HUES64 (cell line): Measurements from ENCODE around the gene TBC1D8. TPM values are rescaled to one million over a fixed set of nuclear protein-coding genes. Genes with fewer than 3 reads are reported as not detected.

Experiments used
- H3K27ac ChIP-seq: 2 replicates; pipeline ENCODE4 v1.7.0; 2013; ENCODE audit warnings: low read depth, low read length, inconsistent platforms
- H3K27me3 ChIP-seq: 2 replicates; pipeline ENCODE4 v1.6.1; 2013; ENCODE audit warnings: mild to moderate bottlenecking, low read length; ENCODE audit not compliant: insufficient read depth
- H3K36me3 ChIP-seq: 2 replicates; pipeline ENCODE4 v1.6.1; 2013; ENCODE audit warnings: mild to moderate bottlenecking, low read length; ENCODE audit not compliant: insufficient read depth
- H3K4me1 ChIP-seq: 2 replicates; pipeline ENCODE4 v1.6.1; 2013; ENCODE audit warnings: mild to moderate bottlenecking, low read length, moderate library complexity; ENCODE audit not compliant: insufficient read depth
- H3K4me3 ChIP-seq: 2 replicates; pipeline ENCODE4 v1.5.1; 2013; ENCODE audit warnings: mild to moderate bottlenecking, low read length, moderate library complexity
- H3K9ac ChIP-seq: 2 replicates; pipeline ENCODE4 v1.6.1; 2013; ENCODE audit warnings: mild to moderate bottlenecking, low read depth, low read length
- H3K9me3 ChIP-seq: 2 replicates; pipeline ENCODE4 v1.6.1; 2013; ENCODE audit warnings: low read depth, low read length; ENCODE audit not compliant: insufficient read depth
- WGBS: fragments of 150-250, 120-280 bp; methylation state at CpG from one replicate; pipeline ENCODE4 v1.1.7; 2013; ENCODE audit warnings: missing lambda C conversion rate; 5-methylcytosine and 5-hydroxymethylcytosine counted together
- polyA plus RNA-seq, 2 experiments: library from polyadenylated mRNA; stranded (reverse); fragments of 50-300 nt; gene quantifications; one replicate each; pipeline ENCODE4 v1.2.3, GENCODE V29; 2013

TBC1D8 gene
- 9.0 TPM for polyA plus RNA-seq (2013, experiment 1 of 2)
- polyA plus RNA-seq (2013, experiment 2 of 2): 8.5 TPM

- peaks cover 42% of the 10 kb centered on the region for H3K27me3 ChIP-seq
- peak within 1 kb of the TSS; percentile 58 for H3K9ac ChIP-seq
- H3K9me3 ChIP-seq: no peaks in the 10 kb centered on the region
- H3K4me1 ChIP-seq: peaks cover 45% of the 10 kb centered on the region
- WGBS: under 1% methylated on average over 81 of the region's 81 CpGs
- no peaks in the 10 kb centered on the region for H3K36me3 ChIP-seq
- peak within 1 kb of the TSS; percentile 80 for H3K4me3 ChIP-seq
- peak within 1 kb of the TSS; percentile 61; the same call in 1 of the 2 replicates for H3K27ac ChIP-seq
These were observed at the start of gene TBC1D8 for GRCh38 chr2:101151146-101151858. Gene TBC1D8, minus strand, starts transcription at chr2:101151382. Its CDS starts 129 bp downstream, at chr2:101151253.

- Histone ChIP-seq H3K4me1 (no peaks in the 10 kb centered on the region), H3K27me3 (no peaks in the 10 kb centered on the region), H3K4me3 (no peak overlapping the region), H3K9me3 (no peaks in the 10 kb centered on the region), H3K27ac (no peak overlapping the region), H3K36me3 (no peaks in the 10 kb centered on the region), H3K9ac (no peak overlapping the region)
- 92% methylated on average over 2 of the region's 2 CpGs for WGBS
These were observed 49.5 kb upstream of the TBC1D8 start for GRCh38 chr2:101200676-101201075.

DNA sequence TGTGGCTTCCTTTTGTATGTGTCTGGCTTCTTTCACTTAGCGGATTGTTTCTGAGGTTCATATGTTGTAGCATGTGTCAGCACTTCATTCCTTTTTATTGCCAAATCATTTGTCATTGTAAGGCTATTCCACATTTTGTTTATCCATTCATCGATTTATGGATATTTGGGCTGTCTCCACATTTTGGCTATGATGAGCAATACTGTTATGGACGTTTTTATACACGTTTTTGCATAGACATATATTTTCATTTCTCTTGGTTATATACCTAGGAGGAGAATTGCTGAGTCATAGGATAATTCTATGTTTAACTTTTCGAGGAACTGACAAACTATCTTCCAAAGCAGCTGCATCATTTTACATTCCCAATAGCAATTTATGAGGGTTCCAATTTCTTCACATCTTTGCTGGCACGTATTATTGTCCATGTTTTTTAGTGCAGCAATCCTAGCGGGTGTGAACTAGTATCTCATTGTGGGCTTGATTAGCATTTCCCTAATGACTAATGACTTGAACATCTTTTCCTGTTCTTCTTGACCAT, 48.1 kb upstream of the TBC1D8 start:
- Histone ChIP-seq H3K27ac (no peak overlapping the region), H3K4me3 (no peak overlapping the region)

GRCh38 chr2:101197814-101198213, 46.6 kb upstream of the TBC1D8 start:
- Histone ChIP-seq H3K9me3 (no peaks in the 10 kb centered on the region), H3K36me3 (no peaks in the 10 kb centered on the region), H3K27me3 (no peaks in the 10 kb centered on the region), H3K9ac (no peak overlapping the region), H3K27ac (no peak overlapping the region), H3K4me1 (no peaks in the 10 kb centered on the region), H3K4me3 (no peak overlapping the region)
- WGBS: 95% methylated on average over 12 of the region's 12 CpGs

More for the DNA sequence above, 48.1 kb upstream of the TBC1D8 start:
- Histone ChIP-seq H3K4me1 (no peaks in the 10 kb centered on the region), H3K9ac (no peak overlapping the region), H3K27me3 (no peaks in the 10 kb centered on the region), H3K36me3 (no peaks in the 10 kb centered on the region), H3K9me3 (no peaks in the 10 kb centered on the region)
- 97% methylated on average over 4 of the region's 7 CpGs for WGBS

GRCh38 chr2:101197215-101197745, 46.1 kb upstream of the TBC1D8 start:
- no peaks in the 10 kb centered on the region for H3K4me1 ChIP-seq
- WGBS: 88% methylated on average over 1 of the region's 1 CpG

GRCh38 chr2:101195871-101196661, 44.9 kb upstream of the TBC1D8 start:
- 94% methylated on average over 9 of the region's 9 CpGs for WGBS
- Histone ChIP-seq H3K9me3 (no peaks in the 10 kb centered on the region), H3K4me1 (peaks cover under 1% of the 10 kb centered on the region; the same call in 1 of the 2 replicates), H3K27ac (no peak overlapping the region), H3K27me3 (no peaks in the 10 kb centered on the region), H3K4me3 (no peak overlapping the region), H3K9ac (no peak overlapping the region), H3K36me3 (no peaks in the 10 kb centered on the region)

More at GRCh38 chr2:101197215-101197745, 46.1 kb upstream of the TBC1D8 start:
- no peaks in the 10 kb centered on the region for H3K36me3 ChIP-seq
- no peak overlapping the region for H3K9ac ChIP-seq
- H3K27me3 ChIP-seq: no peaks in the 10 kb centered on the region
- H3K9me3 ChIP-seq: no peaks in the 10 kb centered on the region
- no peak overlapping the region for H3K4me3 ChIP-seq
- H3K27ac ChIP-seq: no peak overlapping the region

DNA sequence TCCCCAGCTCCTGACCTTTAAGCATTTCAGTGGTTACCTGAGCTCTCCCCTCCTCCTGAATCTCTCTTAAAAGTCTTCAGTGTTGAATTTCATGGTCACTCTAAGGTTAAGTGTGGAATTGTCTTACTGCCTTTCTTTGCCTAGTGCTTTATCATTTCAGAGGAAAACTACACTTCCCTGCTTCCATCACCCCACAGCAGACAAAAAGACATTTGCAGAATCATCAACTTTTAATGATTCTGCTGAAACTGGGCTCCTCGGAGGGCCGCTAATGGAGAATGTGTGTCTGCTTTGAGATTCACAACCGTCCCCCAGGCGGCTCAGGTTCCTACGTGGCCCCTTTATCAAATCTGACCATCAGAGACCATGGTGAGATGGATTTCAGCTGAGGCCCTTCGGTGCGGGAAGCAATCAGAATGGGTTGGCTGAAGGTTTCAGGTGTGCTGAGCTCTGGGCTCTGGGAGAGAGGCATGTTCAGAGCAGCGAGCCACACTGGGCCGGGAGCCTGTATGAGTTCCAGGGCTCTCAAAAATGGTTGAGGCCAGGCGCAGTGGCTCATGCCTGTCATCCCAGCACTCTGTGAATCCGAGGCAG, 41.9 kb upstream of the TBC1D8 start:
- H3K27me3 ChIP-seq: no peaks in the 10 kb centered on the region
- 89% methylated on average over 11 of the region's 11 CpGs for WGBS
- H3K9ac ChIP-seq: no peak overlapping the region
- peaks cover 4% of the 10 kb centered on the region; the same call in 1 of the 2 replicates for H3K4me1 ChIP-seq
- H3K9me3 ChIP-seq: no peaks in the 10 kb centered on the region
- H3K27ac ChIP-seq: no peak overlapping the region
- no peaks in the 10 kb centered on the region for H3K36me3 ChIP-seq
- no peak overlapping the region for H3K4me3 ChIP-seq

DNA sequence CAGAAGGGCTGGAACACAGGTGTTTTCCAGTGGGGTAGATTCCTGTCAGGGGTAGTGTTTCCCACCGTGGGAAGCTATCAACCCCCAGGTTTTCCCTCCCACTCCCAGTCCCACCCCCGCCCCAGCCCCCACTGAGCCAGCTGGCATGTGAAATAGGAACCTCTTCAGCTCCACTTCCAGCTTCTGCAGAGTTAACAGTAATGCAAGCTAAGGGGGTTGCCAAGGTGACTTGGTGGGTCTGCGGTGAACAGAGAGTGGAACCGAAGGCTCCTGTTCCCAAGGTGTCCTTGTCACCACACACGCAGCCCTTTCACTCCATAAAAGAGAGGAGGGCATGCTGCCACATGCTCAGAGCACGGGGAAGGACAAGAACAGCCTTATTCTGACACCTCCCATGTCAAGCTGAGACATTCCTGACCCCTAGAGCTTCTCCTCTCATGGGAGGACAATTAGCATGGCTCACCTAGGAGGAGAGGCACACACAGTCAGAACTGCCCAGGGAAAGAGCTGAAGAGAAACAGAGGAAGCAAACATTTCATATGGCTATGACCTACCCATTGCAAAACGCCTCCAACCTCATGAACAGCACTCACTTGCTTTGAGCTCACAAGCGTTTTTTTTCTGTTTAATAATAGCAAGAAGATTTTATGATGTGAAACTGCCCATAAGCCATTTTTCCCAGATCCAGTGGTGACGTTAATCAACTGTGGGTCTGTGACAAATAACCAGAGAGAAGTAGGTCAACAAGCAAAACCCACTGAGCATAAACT, 39.8 kb upstream of the TBC1D8 start:
- 70% methylated on average over 8 of the region's 9 CpGs for WGBS
- H3K36me3 ChIP-seq: no peaks in the 10 kb centered on the region
- no peak overlapping the region for H3K27ac ChIP-seq
- no peak overlapping the region for H3K4me3 ChIP-seq
- H3K4me1 ChIP-seq: peaks cover 4% of the 10 kb centered on the region; the same call in 1 of the 2 replicates
- H3K27me3 ChIP-seq: no peaks in the 10 kb centered on the region
- H3K9me3 ChIP-seq: no peaks in the 10 kb centered on the region
- no peak overlapping the region for H3K9ac ChIP-seq

DNA sequence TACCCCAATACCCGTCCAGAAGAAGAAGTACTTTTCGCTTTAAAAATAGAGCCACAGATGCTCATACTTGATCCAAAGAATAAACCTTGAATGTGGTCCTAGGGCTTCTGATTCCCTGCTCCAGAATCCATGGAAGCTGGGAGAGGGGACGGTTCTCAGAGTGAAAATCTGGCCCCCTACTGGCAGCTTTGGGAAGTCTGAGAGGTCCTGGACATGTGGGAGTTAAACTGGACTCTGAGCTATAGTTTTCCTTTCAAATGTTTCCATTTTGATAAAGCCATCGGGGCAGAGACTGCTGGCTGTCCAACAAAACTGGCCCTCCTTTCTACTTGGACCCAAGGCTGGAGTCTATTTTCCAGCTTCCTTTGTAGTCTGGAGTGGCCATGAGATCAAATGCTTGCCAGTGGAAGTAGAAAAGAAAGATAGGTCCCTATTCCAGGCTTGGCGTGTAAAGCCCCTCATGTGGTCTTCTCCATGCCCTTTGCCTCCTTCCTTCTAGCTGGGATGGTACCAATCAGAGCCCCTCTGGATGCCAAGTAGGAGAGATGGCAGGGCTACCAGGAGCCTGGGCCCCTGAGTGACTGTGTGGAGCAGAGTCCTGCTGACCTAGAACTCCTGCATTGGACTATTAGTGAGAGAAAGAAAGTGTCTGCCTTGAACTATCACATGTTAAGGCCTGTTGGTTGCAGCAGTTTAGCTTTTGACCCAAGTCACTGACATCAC, 37.7 kb upstream of the TBC1D8 start:
- peaks cover 13% of the 10 kb centered on the region for H3K4me1 ChIP-seq
- WGBS: 65% methylated on average over 5 of the region's 5 CpGs
- H3K27me3 ChIP-seq: no peaks in the 10 kb centered on the region
- no peaks in the 10 kb centered on the region for H3K36me3 ChIP-seq
- H3K9me3 ChIP-seq: no peaks in the 10 kb centered on the region
- no peak overlapping the region for H3K9ac ChIP-seq
- no peak overlapping the region for H3K4me3 ChIP-seq
- no peak overlapping the region for H3K27ac ChIP-seq

GRCh38 chr2:101187131-101187530, 35.9 kb upstream of the TBC1D8 start:
- H3K4me3 ChIP-seq: no peak overlapping the region
- no peak overlapping the region for H3K9ac ChIP-seq
- no peak overlapping the region for H3K27ac ChIP-seq
- H3K4me1 ChIP-seq: peaks cover 13% of the 10 kb centered on the region
- 86% methylated on average over 1 of the region's 2 CpGs for WGBS
- no peaks in the 10 kb centered on the region for H3K9me3 ChIP-seq
- no peaks in the 10 kb centered on the region for H3K36me3 ChIP-seq
- H3K27me3 ChIP-seq: no peaks in the 10 kb centered on the region
